NCI-H2029 (cell line): ENCODE results near the gene CFL1.
"Not testable (repeated sequence)": the region's sequence is repeated elsewhere in the genome, so short reads cannot be mapped to it uniquely, and the experiment has no call there.

Experiments
- DNase-seq: peaks from one replicate; lab custom pipeline; 2025; lab: John Stamatoyannopoulos, UW

Gene CFL1

GRCh38 chr11:65856689-65857499 lies 1.1 kb downstream of the CFL1 start:
- peak; percentile 64 for DNase-seq

- no peak for DNase-seq
These were observed 2.0 kb downstream of the CFL1 start for GRCh38 chr11:65855927-65856363.

- DNase-seq, result no peak
These were observed 2.8 kb downstream of the CFL1 start for GRCh38 chr11:65854852-65855837.

- no peak for DNase-seq
These were observed 3.8 kb downstream of the CFL1 start for GRCh38 chr11:65854161-65854592.

GRCh38 chr11:65853246-65853979 lies 4.6 kb downstream of the CFL1 start:
- no peak for DNase-seq

GRCh38 chr11:65852508-65853245 lies 5.3 kb downstream of the CFL1 start:
- no peak for DNase-seq

- DNase-seq, result no peak
These were observed 6.0 kb downstream of the CFL1 start for GRCh38 chr11:65851811-65852507.

- no peak for DNase-seq
These were observed 6.8 kb downstream of the CFL1 start for GRCh38 chr11:65851083-65851579.

GRCh38 chr11:65850217-65851082 lies 7.5 kb downstream of the CFL1 start:
- no peak for DNase-seq

GRCh38 chr11:65849771-65850216 lies 8.2 kb downstream of the CFL1 start:
- DNase-seq, result no peak

GRCh38 chr11:65849366-65849765 lies 8.6 kb downstream of the CFL1 start:
- no peak for DNase-seq

- not testable (repeated sequence) for DNase-seq
These were observed 9.3 kb downstream of the CFL1 start for GRCh38 chr11:65848693-65849092.

- no peak for DNase-seq
These were observed 10.2 kb downstream of the CFL1 start for GRCh38 chr11:65847746-65848145.

- DNase-seq, result no peak
These were observed 13.6 kb downstream of the CFL1 start for GRCh38 chr11:65844231-65844872.

GRCh38 chr11:65843811-65844210 lies 14.2 kb downstream of the CFL1 start:
- no peak for DNase-seq

- DNase-seq, result no peak
These were observed 15.8 kb downstream of the CFL1 start for GRCh38 chr11:65842144-65842543.

GRCh38 chr11:65834202-65834601 lies 23.8 kb downstream of the CFL1 start:
- DNase-seq, result no peak

GRCh38 chr11:65833297-65834030 lies 24.5 kb downstream of the CFL1 start, which contains the start of gene SNX32:
Gene SNX32, plus strand, starts transcription at chr11:65833963. Its CDS starts 103 bp downstream, at chr11:65834066.
- peak; percentile 90 for DNase-seq
